IMR-90 (cell line): ENCODE data around the gene ACOT7. TPM values are rescaled to one million over a fixed set of nuclear protein-coding genes. Genes with fewer than 3 reads are reported as not detected.
A peak's percentile ranks its signal among the peaks of the same experiment; 100 is the strongest.

ENCODE experiments used
- ATAC-seq: fragments of 200-7000 bp; cut with Tn5 transposase; 2 replicates; pipeline ENCODE4 v1.9.1; 2020; ENCODE audit warnings: low read depth, mild to moderate bottlenecking, moderate library complexity
- BruUV-seq: library from RNA; stranded (reverse); fragments of 400-500 nt; replicated peaks from 2 replicates; lab custom pipeline; 2021; lab: Mats Ljungman, UMichigan
- CTCF ChIA-PET: fragments of 300-600 bp; formaldehyde crosslinking; extraction: SDS; loops from one replicate; lab custom pipeline; 2021; ENCODE audit warnings: antibody characterized with exemption; lab: Yijun Ruan, JAX
- POLR2A ChIA-PET: fragments of 300-600 bp; sonication (Branson Sonifier 250); formaldehyde crosslinking; loops from one replicate; lab custom pipeline; 2022; ENCODE audit warnings: antibody characterized with exemption; ENCODE audit not compliant: unreplicated experiment; lab: Charles Lee
- DNase-seq: peaks from one replicate; pipeline ENCODE4 v3.0.0; 2013
- H2AFZ ChIP-seq: replicated peaks from 2 replicates; pipeline ENCODE3; 2013; ENCODE audit warnings: low read length, mild to moderate bottlenecking; ENCODE audit not compliant: poor library complexity
- H2AK5ac ChIP-seq: 2 replicates; pipeline ENCODE4 v1.6.1; 2013; ENCODE audit warnings: low read depth, low read length, inconsistent platforms
- H2AK9ac ChIP-seq: replicated peaks from 2 replicates; pipeline ENCODE3; 2013; ENCODE audit warnings: mild to moderate bottlenecking, low read depth, low read length, moderate library complexity; ENCODE audit not compliant: poor library complexity
- H2BK120ac ChIP-seq: 2 replicates; pipeline ENCODE4 v1.6.1; 2013; ENCODE audit warnings: low read depth, low read length, inconsistent platforms
- H2BK15ac ChIP-seq: 3 replicates; pipeline ENCODE4 v1.6.1; 2013; ENCODE audit warnings: low read depth, low read length, inconsistent platforms
- H2BK20ac ChIP-seq: 2 replicates; pipeline ENCODE4 v1.6.1; 2013; ENCODE audit warnings: low read depth, mild to moderate bottlenecking, inconsistent platforms, low read length, moderate library complexity
- H2BK5ac ChIP-seq: 2 replicates; pipeline ENCODE4 v1.6.1; 2013; ENCODE audit warnings: mild to moderate bottlenecking, low read depth, low read length, inconsistent platforms; ENCODE audit not compliant: poor library complexity, severe bottlenecking
- H3K14ac ChIP-seq: replicated peaks from 2 replicates; pipeline ENCODE4 v1.6.1; 2013; ENCODE audit warnings: low read depth, low read length, inconsistent platforms
- H3K18ac ChIP-seq: 2 replicates; pipeline ENCODE4 v1.6.1; 2013; ENCODE audit warnings: low read depth, low read length, control low read depth
- H3K23ac ChIP-seq: 2 replicates; pipeline ENCODE4 v1.6.1; 2013; ENCODE audit warnings: low read depth, low read length, inconsistent platforms
- H3K27ac ChIP-seq: 2 replicates; pipeline ENCODE4 v1.5.1; 2013; ENCODE audit warnings: mild to moderate bottlenecking, control low read depth, low read length; ENCODE audit not compliant: insufficient read depth
- H3K27me3 ChIP-seq: 2 replicates; pipeline ENCODE4 v1.6.1; 2013; ENCODE audit warnings: low read length; ENCODE audit not compliant: control insufficient read depth, insufficient read depth
- H3K36me3 ChIP-seq: 2 replicates; pipeline ENCODE4 v1.6.1; 2013; ENCODE audit warnings: low read length, mixed read lengths; ENCODE audit not compliant: control insufficient read depth, insufficient read depth
- H3K4ac ChIP-seq: 2 replicates; pipeline ENCODE4 v1.6.1; 2013; ENCODE audit warnings: low read depth, low read length, inconsistent platforms
- H3K4me1 ChIP-seq: 2 replicates; pipeline ENCODE4 v1.6.1; 2013; ENCODE audit warnings: low read length, mixed read lengths; ENCODE audit not compliant: control insufficient read depth, insufficient read depth
- H3K4me2 ChIP-seq: 2 replicates; pipeline ENCODE4 v1.6.1; 2013; ENCODE audit warnings: low read depth, mild to moderate bottlenecking, control low read depth, low read length, moderate library complexity
- H3K4me3 ChIP-seq: 2 replicates; pipeline ENCODE4 v1.5.1; 2013; ENCODE audit warnings: low read depth, mild to moderate bottlenecking, control low read depth, low read length, moderate library complexity; ENCODE audit not compliant: insufficient read depth
- H3K56ac ChIP-seq: 2 replicates; pipeline ENCODE4 v1.6.1; 2013; ENCODE audit warnings: low read length, inconsistent platforms; ENCODE audit not compliant: insufficient read depth; ENCODE audit errors: extremely low read depth
- H3K79me1 ChIP-seq, 2 experiments: 2 replicates each; pipeline ENCODE4 v1.6.1; 2013; ENCODE audit warnings: low read length in 2 of 2, inconsistent platforms in 1 of 2, low read depth in 1 of 2
- H3K9ac ChIP-seq: 2 replicates; pipeline ENCODE4 v1.6.1; 2013; ENCODE audit warnings: low read depth, low read length, control low read depth
- H3K9me1 ChIP-seq: 2 replicates; pipeline ENCODE4 v1.6.1; 2013; ENCODE audit warnings: low read length, inconsistent platforms; ENCODE audit not compliant: insufficient read depth
- H3K9me3 ChIP-seq: 2 replicates; pipeline ENCODE4 v1.6.1; 2013; ENCODE audit warnings: low read length; ENCODE audit not compliant: control insufficient read depth, insufficient read depth
- H4K20me1 ChIP-seq: 2 replicates; pipeline ENCODE4 v1.6.1; 2013; ENCODE audit warnings: low read length, inconsistent platforms; ENCODE audit not compliant: insufficient read depth
- H4K5ac ChIP-seq: 2 replicates; pipeline ENCODE4 v1.6.1; 2013; ENCODE audit warnings: mild to moderate bottlenecking, low read depth, low read length, control low read depth
- H4K8ac ChIP-seq, 2 experiments: 2 replicates each; pipeline ENCODE4 v1.6.1; 2013; ENCODE audit warnings: low read depth in 2 of 2, low read length in 2 of 2, control low read depth in 1 of 2, inconsistent platforms in 1 of 2
- H4K91ac ChIP-seq: 2 replicates; pipeline ENCODE4 v1.6.1; 2013; ENCODE audit warnings: low read depth, low read length, inconsistent platforms; ENCODE audit not compliant: insufficient read depth
- BHLHE40 ChIP-seq: fragments of 150-350 bp; IDR thresholded peaks from 2 replicates; pipeline ENCODE4 v1.6.1; 2016; ENCODE audit warnings: mild to moderate bottlenecking, low read depth, low read length
- CTCF ChIP-seq: conservative IDR thresholded peaks from 2 replicates; pipeline ENCODE4 v1.5.1; 2012; ENCODE audit warnings: mild to moderate bottlenecking, low read depth, low read length, improper control_type of control experiment
- MXI1 ChIP-seq: IDR thresholded peaks from 2 replicates; pipeline ENCODE4 v1.6.1; 2012; ENCODE audit warnings: low read depth, mild to moderate bottlenecking, low read length, moderate library complexity, borderline replicate concordance
- RFX5 ChIP-seq: IDR thresholded peaks from 2 replicates; pipeline ENCODE4 v1.8.0; 2012; ENCODE audit warnings: low read depth, mild to moderate bottlenecking, low read length, moderate library complexity
- SMC3 ChIP-seq: fragments of 150-350 bp; IDR thresholded peaks from 2 replicates; pipeline ENCODE4 v1.6.1; 2016; ENCODE audit warnings: low read depth, mild to moderate bottlenecking, antibody characterized with exemption, low read length, moderate library complexity
- USF2 ChIP-seq: fragments of 150-350 bp; IDR thresholded peaks from 2 replicates; pipeline ENCODE4 v1.6.1; 2017; ENCODE audit warnings: mild to moderate bottlenecking, antibody characterized with exemption, low read length, low read depth
- WGBS, 2 experiments: methylation state at CpG; one replicate each; pipeline versions ENCODE4 v1.1.5 to v1.1.7; 2013; ENCODE audit warnings: missing lambda C conversion rate in 2 of 2; ENCODE audit not compliant: insufficient read length in 1 of 2; ENCODE audit errors: extremely low coverage in 2 of 2; 5-methylcytosine and 5-hydroxymethylcytosine counted together
- dilution Hi-C: fragments of 300-500 bp; cut with HindIII; formaldehyde crosslinking; loops from one replicate; pipeline ENCODE4 v1.14.3; 2018; ENCODE audit warnings: low sequenced_read_pairs; ENCODE audit not compliant: unreplicated experiment
- in situ Hi-C: fragments of 300-500 bp; cut with MboI; formaldehyde crosslinking; loops from 3 replicates; pipeline ENCODE4 v1.14.3; 2019; ENCODE audit warnings: low sequenced_read_pairs, inconsistent platforms, mixed read lengths
- intact Hi-C: fragments of 100-400 bp; cut with micrococcal nuclease; formaldehyde crosslinking; loops from 2 replicates; pipeline ENCODE4 v1.10.0; 2022
- polyA plus RNA-seq, 3 experiments: library from polyadenylated mRNA; depleted of rRNA; stranded (reverse); fragments of >200 nt; gene quantifications; 2 replicates each; pipeline ENCODE4 v1.2.3, GENCODE V29; 2012; ENCODE audit warnings: low replicate concordance in 1 of 3
- total RNA-seq: library from RNA; depleted of rRNA; stranded (reverse); fragments of >200 nt; gene quantifications from 2 replicates; pipeline ENCODE4 v1.2.3, GENCODE V29; 2012

Gene ACOT7
- total and polyA plus RNA-seq, 2 of the 4 experiments (the other 2 are of a cell fraction): 51.6 to 242 TPM

GRCh38 chr1:6414443-6414844 lies 20.9 kb upstream of the ACOT7 start:
- Histone ChIP-seq H2BK5ac (peak overlapping the region; percentile 25), H4K8ac (peak overlapping the region in 1 of 2 experiments; percentile 70; a peak in 2 of 4 replicates), H2AK5ac (peak overlapping the region; percentile 30; the same call in 1 of the 2 replicates), H3K4me2 (peak overlapping the region; percentile 29), H3K4ac (peak overlapping the region; percentile 69; the same call in 1 of the 2 replicates), H2AK9ac (peak overlapping the region; percentile 12), H3K56ac (no peak overlapping the region), H3K9me1 (peaks cover 3% of the 10 kb centered on the region; the same call in 1 of the 2 replicates), H3K4me3 (no peak overlapping the region), H3K23ac (no peak overlapping the region), H2BK15ac (no peak overlapping the region; the same call in 2 of the 3 replicates), H2BK20ac (peak overlapping the region; percentile 69), H3K27ac (no peak overlapping the region), H4K20me1 (no peaks in the 10 kb centered on the region; the same call in 1 of the 2 replicates), H3K27me3 (peaks cover 47% of the 10 kb centered on the region), H4K5ac (peak overlapping the region; percentile 75), H2BK120ac (peak overlapping the region; percentile 7; the same call in 1 of the 2 replicates), H3K9ac (no peak overlapping the region), H3K18ac (peak overlapping the region; percentile 82; the same call in 1 of the 2 replicates), H2AFZ (peak overlapping the region; percentile 81), H4K91ac (no peak overlapping the region; the same call in 1 of the 2 replicates), H3K14ac (0 out of 2 replicates have a peak overlapping the region, but pooled peaks have one; percentile 61), H3K36me3 (no peaks in the 10 kb centered on the region), H3K4me1 (peaks cover 2% of the 10 kb centered on the region), H3K79me1 (no peaks in the 10 kb centered on the region), H3K9me3 (no peaks in the 10 kb centered on the region)
- TF ChIP-seq CTCF (peak; percentile 51), SMC3 (peak; percentile 26), RFX5 (no peak), USF2 (peak; percentile 60; the same call in 1 of the 2 replicates), MXI1 (peak; percentile 52; the same call in 1 of the 2 replicates), BHLHE40 (peak; percentile 29; the same call in 1 of the 2 replicates)
- in situ Hi-C loops (no loop called here), dilution Hi-C loops (no loop called here), intact Hi-C loops (no loop called here)
- WGBS, 2 experiments: 13% methylated on average over 14 of the region's 15 CpGs; no CpG with 5 or more reads in 1 of the 2 experiments
- ATAC-seq: peak; percentile 87
- ChIA-PET CTCF (interaction anchor here (1.1 to 1.6 kb wide), 3 partner anchors 9 to 52 kb away, joined by 3 to 7 read pairs (median 3); no protein-coding TSS in a partner anchor), POLR2A (no interaction called here)
- peak; percentile 50 for DNase-seq
- no TSS peak for BruUV-seq
